GM19043 (cell line): ENCODE measurements around the gene ESD.

Experiments
- ATAC-seq: cut with Tn5 transposase; IDR thresholded peaks from one replicate; pipeline ENCODE4 v1.9.1; 2021; ENCODE audit warnings: low read depth; ENCODE audit not compliant: unreplicated experiment

The ESD gene

GRCh38 chr13:46748300-46748699, 48.7 kb downstream of the ESD start:
- no peak for ATAC-seq

- ATAC-seq = no peak
Observed at GRCh38 chr13:46747031-46747820, 49.7 kb downstream of the ESD start.

GRCh38 chr13:46745706-46746105, 51.3 kb downstream of the ESD start:
- no peak for ATAC-seq

GRCh38 chr13:46745062-46745461, 51.9 kb downstream of the ESD start:
- ATAC-seq = no peak

- ATAC-seq = no peak
Observed at GRCh38 chr13:46743191-46743590, 53.8 kb downstream of the ESD start.

- ATAC-seq = no peak
Observed at GRCh38 chr13:46739447-46740098, 57.4 kb downstream of the ESD start.

- no peak for ATAC-seq
Observed at GRCh38 chr13:46738766-46739165, 58.2 kb downstream of the ESD start.

GRCh38 chr13:46738055-46738454, 58.9 kb downstream of the ESD start:
- ATAC-seq = no peak

GRCh38 chr13:46736541-46737310, 60.2 kb downstream of the ESD start:
- no peak for ATAC-seq

GRCh38 chr13:46735425-46735824, 61.5 kb downstream of the ESD start:
- no peak for ATAC-seq

- no peak for ATAC-seq
Observed at GRCh38 chr13:46731535-46731934, 65.4 kb downstream of the ESD start.

GRCh38 chr13:46728777-46729176, 68.2 kb downstream of the ESD start:
- ATAC-seq = no peak

- no peak for ATAC-seq
Observed at GRCh38 chr13:46726347-46726746, 70.6 kb downstream of the ESD start.
